ENCODE measurements around the gene GABBR2.

GABBR2 gene

GRCh38 chr9:98428454-98428853 lies 280.3 kb downstream of the GABBR2 start:
- in situ Hi-C loops (cut with HindIII; ENCODE audit: low pct_ligation_motif_present, low sequenced_read_pairs), result no loop called here
- H3K27ac ChIP-seq, result no peak overlapping the region
- H3K4me3 ChIP-seq (ENCODE audit: low read depth, low read length), result no peak overlapping the region
- H3K27me3 ChIP-seq (replicated peaks), result no peaks in the 10 kb centered on the region
- no peak for TF ChIP-seq CTCF (IDR thresholded peaks at IDR 0.05; ENCODE audit: low read depth, low read length, missing control alignments)
- no peak for DNase-seq
- H3K36me3 ChIP-seq (replicated peaks), result no peaks in the 10 kb centered on the region

- peak; percentile 56 for DNase-seq
- no peak for TF ChIP-seq CTCF (IDR thresholded peaks at IDR 0.05; ENCODE audit: low read depth, low read length, missing control alignments)
- no peaks in the 10 kb centered on the region for H3K27me3 ChIP-seq (replicated peaks)
- H3K27ac ChIP-seq, result no peak overlapping the region
- H3K36me3 ChIP-seq (replicated peaks), result no peaks in the 10 kb centered on the region
- in situ Hi-C loops (cut with HindIII; ENCODE audit: low pct_ligation_motif_present, low sequenced_read_pairs), result no loop called here
- H3K4me3 ChIP-seq (ENCODE audit: low read depth, low read length), result no peak overlapping the region
These were observed 281.2 kb downstream of the GABBR2 start for GRCh38 chr9:98427491-98427890.

GRCh38 chr9:98425079-98425478 lies 283.7 kb downstream of the GABBR2 start:
- TF ChIP-seq CTCF (IDR thresholded peaks at IDR 0.05; ENCODE audit: low read depth, low read length, missing control alignments), result no peak
- Histone ChIP-seq H3K27ac (no peak overlapping the region), H3K27me3 (replicated peaks) (no peaks in the 10 kb centered on the region), H3K4me3 (ENCODE audit: low read depth, low read length) (no peak overlapping the region), H3K36me3 (replicated peaks) (no peaks in the 10 kb centered on the region)
- in situ Hi-C loops (cut with HindIII; ENCODE audit: low pct_ligation_motif_present, low sequenced_read_pairs), result no loop called here
- no peak for DNase-seq

- Histone ChIP-seq H3K27ac (no peak overlapping the region), H3K4me3 (ENCODE audit: low read depth, low read length) (no peak overlapping the region), H3K27me3 (replicated peaks) (no peaks in the 10 kb centered on the region), H3K36me3 (replicated peaks) (no peaks in the 10 kb centered on the region)
- in situ Hi-C loops (cut with HindIII; ENCODE audit: low pct_ligation_motif_present, low sequenced_read_pairs), result no loop called here
- no peak for DNase-seq
- TF ChIP-seq CTCF (IDR thresholded peaks at IDR 0.05; ENCODE audit: low read depth, low read length, missing control alignments), result no peak
These were observed 289.5 kb downstream of the GABBR2 start for GRCh38 chr9:98419260-98419603.

- H3K27me3 ChIP-seq (replicated peaks), result no peaks in the 10 kb centered on the region
- in situ Hi-C loops (cut with HindIII; ENCODE audit: low pct_ligation_motif_present, low sequenced_read_pairs), result no loop called here
- no peak for TF ChIP-seq CTCF (IDR thresholded peaks at IDR 0.05; ENCODE audit: low read depth, low read length, missing control alignments)
- DNase-seq, result no peak
- no peaks in the 10 kb centered on the region for H3K36me3 ChIP-seq (replicated peaks)
- H3K4me3 ChIP-seq (ENCODE audit: low read depth, low read length), result no peak overlapping the region
- no peak overlapping the region for H3K27ac ChIP-seq
These were observed 290.0 kb downstream of the GABBR2 start for GRCh38 chr9:98418578-98419259.

Measured in brain microvascular endothelial cell (primary cell).